Liver (tissue), 3 donors: ENCODE results near the gene TAGLN.

ENCODE experiments used
- JUND ChIP-seq, 2 donors: IDR thresholded peaks; 2 replicates each; pipeline ENCODE4 v1.6.1; 2016; ENCODE audit warnings: antibody characterized with exemption in 2 of 2
- TAF1 ChIP-seq: conservative IDR thresholded peaks from 2 replicates; pipeline ENCODE4 v1.6.1; 2016; ENCODE audit warnings: antibody characterized with exemption, mild to moderate bottlenecking
- YY1 ChIP-seq: IDR thresholded peaks from 2 replicates; pipeline ENCODE4 v1.6.1; 2016; ENCODE audit warnings: antibody characterized with exemption, mild to moderate bottlenecking
- TF ChIP-seq, protein P1 (sequence below): fragments of 150-350 bp; IDR thresholded peaks from 2 replicates; pipeline ENCODE4 v1.5.1; 2017; ENCODE audit warnings: improper control_type of control experiment, low read depth, low read length; ENCODE audit not compliant: missing input control
- TF ChIP-seq, protein P2 (sequence below): IDR thresholded peaks from 2 replicates; pipeline ENCODE4 v1.6.1; 2016; ENCODE audit warnings: antibody characterized with exemption, mild to moderate bottlenecking
- donor health status: healthy.
- donor health status: healthy.

DNA sequence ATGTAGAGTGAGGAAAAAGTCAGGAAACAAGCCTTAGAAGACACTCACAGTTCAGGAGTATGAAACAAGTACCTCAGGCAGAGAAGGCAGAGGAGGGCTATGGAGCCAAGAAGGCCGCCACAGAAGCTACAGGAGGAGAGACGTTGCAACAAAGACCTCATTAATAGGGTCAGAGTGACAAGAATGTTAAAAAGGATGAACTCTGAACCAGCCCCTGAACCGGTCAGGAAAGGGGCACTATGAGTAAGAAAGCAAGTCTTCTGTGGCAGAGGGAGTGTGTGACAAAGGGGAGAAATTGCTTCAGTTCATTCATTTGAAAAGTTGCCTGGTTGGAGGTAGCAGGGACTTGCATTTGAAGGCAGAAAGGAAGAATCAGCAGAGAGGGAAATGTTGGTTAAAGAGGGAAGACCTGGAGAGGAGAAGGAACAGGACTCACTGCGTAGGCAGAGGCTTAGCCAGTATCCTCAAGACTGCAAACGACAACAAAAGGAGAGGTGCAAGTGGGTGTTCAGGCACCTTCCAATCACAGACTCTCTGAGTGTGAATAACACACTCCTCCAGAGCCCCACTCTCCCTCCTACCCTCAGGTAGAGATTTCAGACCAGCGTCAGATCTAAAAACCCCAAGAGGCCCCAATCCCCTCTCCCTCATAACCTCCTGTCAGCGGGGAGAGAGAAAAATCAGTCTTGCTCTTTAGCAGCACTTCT, 15.4 kb downstream of the TAGLN start:
- TF ChIP-seq, protein P1, sequence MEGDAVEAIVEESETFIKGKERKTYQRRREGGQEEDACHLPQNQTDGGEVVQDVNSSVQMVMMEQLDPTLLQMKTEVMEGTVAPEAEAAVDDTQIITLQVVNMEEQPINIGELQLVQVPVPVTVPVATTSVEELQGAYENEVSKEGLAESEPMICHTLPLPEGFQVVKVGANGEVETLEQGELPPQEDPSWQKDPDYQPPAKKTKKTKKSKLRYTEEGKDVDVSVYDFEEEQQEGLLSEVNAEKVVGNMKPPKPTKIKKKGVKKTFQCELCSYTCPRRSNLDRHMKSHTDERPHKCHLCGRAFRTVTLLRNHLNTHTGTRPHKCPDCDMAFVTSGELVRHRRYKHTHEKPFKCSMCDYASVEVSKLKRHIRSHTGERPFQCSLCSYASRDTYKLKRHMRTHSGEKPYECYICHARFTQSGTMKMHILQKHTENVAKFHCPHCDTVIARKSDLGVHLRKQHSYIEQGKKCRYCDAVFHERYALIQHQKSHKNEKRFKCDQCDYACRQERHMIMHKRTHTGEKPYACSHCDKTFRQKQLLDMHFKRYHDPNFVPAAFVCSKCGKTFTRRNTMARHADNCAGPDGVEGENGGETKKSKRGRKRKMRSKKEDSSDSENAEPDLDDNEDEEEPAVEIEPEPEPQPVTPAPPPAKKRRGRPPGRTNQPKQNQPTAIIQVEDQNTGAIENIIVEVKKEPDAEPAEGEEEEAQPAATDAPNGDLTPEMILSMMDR = no peak
- TF ChIP-seq JUND (IDR thresholded peaks at IDR 0.05) (no peak), TAF1 (no peak), YY1 (no peak)
- TF ChIP-seq, protein P2, sequence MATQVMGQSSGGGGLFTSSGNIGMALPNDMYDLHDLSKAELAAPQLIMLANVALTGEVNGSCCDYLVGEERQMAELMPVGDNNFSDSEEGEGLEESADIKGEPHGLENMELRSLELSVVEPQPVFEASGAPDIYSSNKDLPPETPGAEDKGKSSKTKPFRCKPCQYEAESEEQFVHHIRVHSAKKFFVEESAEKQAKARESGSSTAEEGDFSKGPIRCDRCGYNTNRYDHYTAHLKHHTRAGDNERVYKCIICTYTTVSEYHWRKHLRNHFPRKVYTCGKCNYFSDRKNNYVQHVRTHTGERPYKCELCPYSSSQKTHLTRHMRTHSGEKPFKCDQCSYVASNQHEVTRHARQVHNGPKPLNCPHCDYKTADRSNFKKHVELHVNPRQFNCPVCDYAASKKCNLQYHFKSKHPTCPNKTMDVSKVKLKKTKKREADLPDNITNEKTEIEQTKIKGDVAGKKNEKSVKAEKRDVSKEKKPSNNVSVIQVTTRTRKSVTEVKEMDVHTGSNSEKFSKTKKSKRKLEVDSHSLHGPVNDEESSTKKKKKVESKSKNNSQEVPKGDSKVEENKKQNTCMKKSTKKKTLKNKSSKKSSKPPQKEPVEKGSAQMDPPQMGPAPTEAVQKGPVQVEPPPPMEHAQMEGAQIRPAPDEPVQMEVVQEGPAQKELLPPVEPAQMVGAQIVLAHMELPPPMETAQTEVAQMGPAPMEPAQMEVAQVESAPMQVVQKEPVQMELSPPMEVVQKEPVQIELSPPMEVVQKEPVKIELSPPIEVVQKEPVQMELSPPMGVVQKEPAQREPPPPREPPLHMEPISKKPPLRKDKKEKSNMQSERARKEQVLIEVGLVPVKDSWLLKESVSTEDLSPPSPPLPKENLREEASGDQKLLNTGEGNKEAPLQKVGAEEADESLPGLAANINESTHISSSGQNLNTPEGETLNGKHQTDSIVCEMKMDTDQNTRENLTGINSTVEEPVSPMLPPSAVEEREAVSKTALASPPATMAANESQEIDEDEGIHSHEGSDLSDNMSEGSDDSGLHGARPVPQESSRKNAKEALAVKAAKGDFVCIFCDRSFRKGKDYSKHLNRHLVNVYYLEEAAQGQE = no peak
